GM12874 (cell line): ENCODE data around the gene RSPO3.

Experiments used
- TF ChIP-seq, protein P1 (sequence below): IDR thresholded peaks from 2 replicates; pipeline ENCODE4 v1.5.1; 2011; ENCODE audit warnings: low read depth, mild to moderate bottlenecking, control low read depth, low read length, moderate library complexity; ENCODE audit not compliant: insufficient read depth

The RSPO3 gene

DNA sequence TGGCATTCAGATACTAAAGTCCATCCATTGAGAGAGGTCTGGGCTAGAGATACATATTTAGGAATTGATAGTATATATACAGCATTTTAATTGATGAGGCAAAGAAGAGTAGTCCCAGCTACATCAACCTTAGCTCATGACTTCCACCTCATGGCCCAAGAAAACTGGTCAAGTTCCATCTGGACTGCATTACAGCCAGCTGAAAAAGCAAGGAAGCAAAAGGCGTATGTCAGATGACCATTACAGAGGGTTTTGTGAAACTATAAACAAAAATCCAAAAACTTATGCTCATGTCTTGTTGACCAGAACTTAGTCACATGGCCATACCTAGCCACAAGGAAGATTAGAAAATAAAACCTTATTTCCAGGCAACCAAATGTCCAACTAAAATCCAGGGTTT, 101.4 kb downstream of the RSPO3 start:
- TF ChIP-seq, protein P1, sequence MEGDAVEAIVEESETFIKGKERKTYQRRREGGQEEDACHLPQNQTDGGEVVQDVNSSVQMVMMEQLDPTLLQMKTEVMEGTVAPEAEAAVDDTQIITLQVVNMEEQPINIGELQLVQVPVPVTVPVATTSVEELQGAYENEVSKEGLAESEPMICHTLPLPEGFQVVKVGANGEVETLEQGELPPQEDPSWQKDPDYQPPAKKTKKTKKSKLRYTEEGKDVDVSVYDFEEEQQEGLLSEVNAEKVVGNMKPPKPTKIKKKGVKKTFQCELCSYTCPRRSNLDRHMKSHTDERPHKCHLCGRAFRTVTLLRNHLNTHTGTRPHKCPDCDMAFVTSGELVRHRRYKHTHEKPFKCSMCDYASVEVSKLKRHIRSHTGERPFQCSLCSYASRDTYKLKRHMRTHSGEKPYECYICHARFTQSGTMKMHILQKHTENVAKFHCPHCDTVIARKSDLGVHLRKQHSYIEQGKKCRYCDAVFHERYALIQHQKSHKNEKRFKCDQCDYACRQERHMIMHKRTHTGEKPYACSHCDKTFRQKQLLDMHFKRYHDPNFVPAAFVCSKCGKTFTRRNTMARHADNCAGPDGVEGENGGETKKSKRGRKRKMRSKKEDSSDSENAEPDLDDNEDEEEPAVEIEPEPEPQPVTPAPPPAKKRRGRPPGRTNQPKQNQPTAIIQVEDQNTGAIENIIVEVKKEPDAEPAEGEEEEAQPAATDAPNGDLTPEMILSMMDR = no peak

GRCh38 chr6:127221201-127221600, 102.7 kb downstream of the RSPO3 start:
- TF ChIP-seq, protein P1 = no peak

DNA sequence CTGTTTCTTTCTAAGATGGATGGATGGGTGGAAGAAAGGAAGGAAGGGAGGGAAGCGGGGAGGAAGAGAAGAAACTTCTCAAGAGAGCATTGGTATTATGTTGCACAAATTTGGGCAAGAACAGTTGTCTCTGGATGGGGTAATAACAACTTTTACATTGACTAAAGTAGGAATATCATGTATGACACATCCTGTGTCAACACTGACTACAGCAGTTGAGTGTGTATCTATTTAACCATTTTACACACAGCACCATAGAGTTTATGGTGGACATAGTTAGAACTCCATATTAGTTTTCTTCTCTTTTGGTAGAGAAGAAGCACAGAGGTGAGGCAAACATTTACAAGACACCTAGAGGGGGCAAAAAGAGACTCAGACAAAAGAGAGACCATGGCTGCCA, 103.9 kb downstream of the RSPO3 start:
- TF ChIP-seq, protein P1 = no peak

DNA sequence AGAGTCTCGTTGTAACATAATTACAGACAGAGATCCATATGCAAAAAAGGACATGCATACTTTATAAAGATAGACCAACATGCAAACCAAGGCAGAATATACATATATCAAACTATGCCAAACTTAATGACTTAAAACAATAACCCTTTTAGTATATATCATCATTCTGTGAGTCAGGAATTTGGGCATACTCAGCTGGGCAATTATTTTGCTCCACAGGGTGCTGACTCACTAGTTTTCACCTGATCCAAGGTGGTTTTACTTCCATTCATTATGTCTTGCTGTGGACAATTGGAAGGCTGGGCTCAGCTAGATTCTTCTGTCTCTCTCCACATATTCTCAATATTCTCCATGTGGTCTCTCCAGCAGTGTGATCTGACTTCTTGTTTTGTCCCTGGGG, 107.0 kb downstream of the RSPO3 start:
- TF ChIP-seq, protein P1 = no peak

- TF ChIP-seq, protein P1 = no peak
Measured at GRCh38 chr6:127243501-127243900, 125.0 kb downstream of the RSPO3 start.
